Measurements from ENCODE around the gene NAMPT.
"Not testable (repeated sequence)": the region's sequence is repeated elsewhere in the genome, so short reads cannot be mapped to it uniquely, and the experiment has no call there.

Gene NAMPT

DNA sequence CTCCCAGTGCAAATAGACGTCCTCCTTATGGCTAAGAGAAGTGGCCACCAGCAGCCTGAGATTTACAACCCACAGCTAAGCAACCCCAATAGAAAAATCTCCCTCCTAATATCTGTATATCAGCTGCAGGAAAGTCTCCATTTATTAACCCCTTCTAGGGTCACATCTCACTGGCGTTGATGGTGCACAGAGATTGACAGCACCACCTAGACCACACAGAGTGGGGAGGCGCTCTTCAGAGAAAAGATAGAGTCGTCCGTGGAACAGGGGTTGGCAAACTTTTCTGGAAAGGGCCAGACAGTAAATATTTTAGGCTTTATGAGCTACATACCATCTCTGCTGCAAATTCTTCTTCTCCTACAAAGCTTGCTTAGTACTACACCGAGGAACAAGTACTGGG lies 60.0 kb downstream of the NAMPT start:
- no peak for DNase-seq

DNA sequence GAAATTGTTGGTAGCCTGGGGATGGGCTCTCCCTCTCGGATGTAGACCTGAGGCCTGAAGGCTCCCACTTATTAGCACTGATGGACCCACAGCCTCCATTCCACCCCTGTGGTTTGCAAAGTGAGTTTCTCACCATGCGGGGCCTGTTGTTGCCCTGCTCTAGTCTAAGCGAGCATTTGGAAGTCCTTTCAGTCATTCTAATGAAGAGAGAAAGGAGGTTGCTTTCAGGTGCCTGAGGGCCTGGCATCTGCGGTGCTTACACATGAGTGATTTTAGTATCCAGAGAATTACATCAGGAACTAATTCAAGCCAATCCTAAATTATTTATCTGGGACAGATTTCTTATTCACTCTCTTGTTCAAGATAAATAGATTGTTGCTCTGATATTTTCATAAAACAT lies 61.6 kb downstream of the NAMPT start:
- no peak for DNase-seq

DNA sequence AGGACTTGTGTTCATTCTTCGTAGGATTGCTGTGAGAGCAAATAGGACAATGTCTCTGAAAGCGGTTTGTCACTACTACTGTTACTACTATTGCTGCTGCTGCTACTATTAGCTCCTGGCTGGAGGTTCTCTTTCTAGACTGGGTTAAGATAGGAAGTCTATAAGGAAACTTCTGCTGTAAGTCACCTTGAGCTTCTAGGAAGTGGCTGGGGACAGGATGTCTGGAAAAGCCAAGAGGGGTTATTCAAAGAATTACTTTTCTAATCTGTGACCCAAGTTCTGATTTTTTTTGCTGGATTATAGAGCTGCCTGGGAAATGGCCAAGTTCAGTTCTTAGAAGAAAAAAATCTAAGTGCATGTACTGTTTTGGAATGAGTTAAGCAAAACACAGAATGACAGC lies 62.2 kb downstream of the NAMPT start:
- DNase-seq = no peak

GRCh38 chr7:106220307-106220706 lies 64.5 kb downstream of the NAMPT start:
- peak; percentile 29 for DNase-seq

DNA sequence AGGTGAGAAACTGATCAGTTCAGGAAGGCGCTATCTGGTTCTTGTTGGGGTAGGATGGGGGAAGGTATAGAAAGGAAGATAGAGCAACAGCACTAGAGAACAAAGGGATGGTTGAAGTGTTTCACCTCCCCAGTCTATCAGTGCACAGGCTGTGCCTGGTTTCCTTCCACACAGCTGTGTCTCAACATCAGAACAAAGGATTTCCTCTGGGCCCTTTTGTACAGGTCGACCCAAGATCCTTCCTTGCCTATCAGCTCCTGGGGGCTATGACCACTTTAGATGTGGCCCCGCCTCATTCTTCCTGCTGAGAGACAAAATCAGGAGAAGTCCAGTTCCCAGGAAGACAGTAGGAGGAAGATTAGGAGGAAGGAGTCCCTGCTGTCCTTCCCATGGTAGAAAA lies 65.6 kb downstream of the NAMPT start:
- DNase-seq = no peak

- DNase-seq = no peak
Measured at GRCh38 chr7:106218546-106218945, 66.2 kb downstream of the NAMPT start.

GRCh38 chr7:106216923-106217542 lies 67.8 kb downstream of the NAMPT start:
- peak; percentile 72 for DNase-seq

GRCh38 chr7:106216517-106216922 lies 68.3 kb downstream of the NAMPT start:
- DNase-seq = peak; percentile 81

GRCh38 chr7:106215868-106216516 lies 68.8 kb downstream of the NAMPT start:
- no peak for DNase-seq

DNA sequence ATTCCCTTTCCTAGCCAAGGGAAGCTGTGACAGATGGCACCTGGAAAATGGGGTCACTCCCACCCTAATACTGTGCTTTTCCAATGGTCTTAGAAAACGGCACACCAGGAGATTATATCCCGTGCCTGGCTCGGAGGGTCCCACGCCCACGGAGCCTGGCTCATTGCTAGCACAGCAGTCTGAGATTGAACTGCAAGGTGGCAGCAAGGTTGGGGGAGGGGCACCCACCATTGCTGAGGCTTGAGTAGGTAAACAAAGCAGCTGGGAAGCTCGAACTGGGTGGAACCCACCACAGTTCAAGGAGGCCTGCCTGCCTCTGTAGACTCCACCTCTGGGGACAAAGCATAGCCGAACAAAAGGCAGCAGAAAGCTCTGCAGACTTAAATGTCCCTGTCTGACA lies 75.8 kb downstream of the NAMPT start:
- DNase-seq = not testable (repeated sequence)

GRCh38 chr7:106206826-106207541 lies 77.8 kb downstream of the NAMPT start:
- DNase-seq = no peak

GRCh38 chr7:106205621-106206222 lies 79.1 kb downstream of the NAMPT start:
- DNase-seq = peak; percentile 57

- DNase-seq = no peak
Measured at GRCh38 chr7:106203473-106203872, 81.3 kb downstream of the NAMPT start.

GRCh38 chr7:106201164-106201563 lies 83.6 kb downstream of the NAMPT start:
- DNase-seq = no peak

GRCh38 chr7:106199813-106200364 lies 84.9 kb downstream of the NAMPT start:
- no peak for DNase-seq

GRCh38 chr7:106199024-106199423 lies 85.8 kb downstream of the NAMPT start:
- DNase-seq = no peak
